Neural cell (in vitro differentiated cells): Measurements from ENCODE around the gene COBLL1. TPM values are rescaled to one million over a fixed set of nuclear protein-coding genes. Genes with fewer than 3 reads are reported as not detected.

Experiments
- H2AFZ ChIP-seq: fragments of 200-600, 300-800 bp; sonication (generic), shearing (Covaris generic); 2 replicates; pipeline ENCODE4 v1.6.0; 2014; ENCODE audit warnings: low read depth, mild to moderate bottlenecking, antibody characterized with exemption, low read length, moderate library complexity
- H3F3A ChIP-seq: fragments of 200-600 bp; shearing (Covaris generic); 2 replicates; pipeline ENCODE4 v1.6.1; 2016; ENCODE audit warnings: mild to moderate bottlenecking, moderate library complexity, mixed read lengths, antibody characterized with exemption, low read length; ENCODE audit not compliant: insufficient read depth, poor library complexity, severe bottlenecking
- H3K27ac ChIP-seq: fragments of 200-600, 300-800 bp; sonication (generic), shearing (Covaris generic); 2 replicates; pipeline ENCODE4 v1.5.1; 2014; ENCODE audit warnings: mild to moderate bottlenecking, low read length, moderate library complexity
- H3K27me3 ChIP-seq: fragments of 300-800, 200-600 bp; sonication (generic), shearing (Covaris generic); 2 replicates; pipeline ENCODE4 v1.6.0; 2014; ENCODE audit warnings: mild to moderate bottlenecking, low read depth, low read length, moderate library complexity; ENCODE audit not compliant: insufficient read depth
- H3K36me3 ChIP-seq: fragments of 300-800, 200-600 bp; sonication (generic), shearing (Covaris generic); 2 replicates; pipeline ENCODE4 v1.5.1; 2014; ENCODE audit warnings: mild to moderate bottlenecking, antibody characterized with exemption, low read length, moderate library complexity; ENCODE audit not compliant: insufficient read depth
- H3K4me2 ChIP-seq: fragments of 300-800, 200-600 bp; sonication (generic), shearing (Covaris generic); 2 replicates; pipeline ENCODE4 v1.6.0; 2014; ENCODE audit warnings: mild to moderate bottlenecking, low read length
- H3K4me3 ChIP-seq: fragments of 300-800, 200-600 bp; sonication (generic), shearing (Covaris generic); 2 replicates; pipeline ENCODE4 v1.5.1; 2014; ENCODE audit warnings: mild to moderate bottlenecking, low read length, moderate library complexity
- H3K79me2 ChIP-seq: fragments of 200-600 bp; shearing (Covaris generic); replicated peaks from 2 replicates; pipeline ENCODE4 v1.6.0; 2014; ENCODE audit warnings: mild to moderate bottlenecking, low read length, moderate library complexity; ENCODE audit not compliant: insufficient read depth
- H3K9ac ChIP-seq: fragments of 300-800, 200-600 bp; sonication (generic), shearing (Covaris generic); 2 replicates; pipeline ENCODE4 v1.6.1; 2016; ENCODE audit warnings: mild to moderate bottlenecking, low read length, mixed read lengths
- H3K9me2 ChIP-seq: fragments of 200-600 bp; shearing (Covaris generic); 2 replicates; pipeline ENCODE4 v1.6.1; 2016; ENCODE audit warnings: mild to moderate bottlenecking, low read length, mixed read lengths; ENCODE audit not compliant: insufficient read depth
- H3K9me3 ChIP-seq: fragments of 200-600, 300-800 bp; sonication (generic), shearing (Covaris generic); 2 replicates; pipeline ENCODE4 v1.6.1; 2016; ENCODE audit warnings: mild to moderate bottlenecking, mixed run types, low read length, moderate library complexity, mixed read lengths
- H4K20me1 ChIP-seq: fragments of 200-600 bp; shearing (Covaris generic); 2 replicates; pipeline ENCODE4 v1.6.1; 2016; ENCODE audit warnings: mild to moderate bottlenecking, mixed run types; ENCODE audit not compliant: insufficient read depth
- EP300 ChIP-seq: fragments of 450-650 bp; conservative IDR thresholded peaks from 2 replicates; pipeline ENCODE4 v1.6.1; 2014; ENCODE audit warnings: antibody characterized with exemption, mild to moderate bottlenecking, moderate library complexity; ENCODE audit not compliant: poor library complexity, severe bottlenecking
- EZH2 ChIP-seq: fragments of 200-600, 300-800 bp; shearing (Covaris generic), sonication (generic); IDR thresholded peaks from 2 replicates; pipeline ENCODE4 v1.6.1; 2014; ENCODE audit warnings: antibody characterized with exemption, low read length, borderline replicate concordance, mild to moderate bottlenecking; ENCODE audit not compliant: insufficient read depth, poor library complexity, severe bottlenecking
- MXI1 ChIP-seq: fragments of 450-650 bp; conservative IDR thresholded peaks from 2 replicates; pipeline ENCODE4 v1.6.1; 2014; ENCODE audit warnings: antibody characterized with exemption, mild to moderate bottlenecking; ENCODE audit not compliant: poor library complexity, severe bottlenecking
- POLR2AphosphoS5 ChIP-seq: IDR thresholded peaks from 2 replicates; pipeline ENCODE4 v1.6.1; 2012
- RAD21 ChIP-seq: fragments of 450-650 bp; conservative IDR thresholded peaks from 2 replicates; pipeline ENCODE4 v1.6.1; 2014; ENCODE audit warnings: antibody characterized with exemption, mild to moderate bottlenecking, moderate library complexity
- SMC3 ChIP-seq: fragments of 450-650 bp; conservative IDR thresholded peaks from 2 replicates; pipeline ENCODE4 v1.6.1; 2014; ENCODE audit warnings: antibody characterized with exemption, mild to moderate bottlenecking, moderate library complexity; ENCODE audit not compliant: poor library complexity
- TAF1 ChIP-seq: IDR thresholded peaks from 2 replicates; pipeline ENCODE4 v1.6.1; 2012; ENCODE audit warnings: low read depth
- polyA plus RNA-seq: library from polyadenylated mRNA; depleted of rRNA; stranded (reverse); fragments of >200 nt; gene quantifications from 2 replicates; pipeline ENCODE4 v1.2.3, GENCODE V29; 2014
- TF ChIP-seq, protein P1 (sequence below): fragments of 450-650 bp; IDR thresholded peaks from 2 replicates; pipeline ENCODE4 v1.5.1; 2014; ENCODE audit warnings: antibody characterized with exemption, mild to moderate bottlenecking, moderate library complexity; ENCODE audit not compliant: poor library complexity, severe bottlenecking
- TF ChIP-seq, protein P2 (sequence below): IDR thresholded peaks from 2 replicates; pipeline ENCODE4 v1.6.1; 2012; ENCODE audit warnings: borderline replicate concordance

COBLL1 gene
- polyA plus RNA-seq, 1 donor from 2014 or later = 0.11 TPM

DNA sequence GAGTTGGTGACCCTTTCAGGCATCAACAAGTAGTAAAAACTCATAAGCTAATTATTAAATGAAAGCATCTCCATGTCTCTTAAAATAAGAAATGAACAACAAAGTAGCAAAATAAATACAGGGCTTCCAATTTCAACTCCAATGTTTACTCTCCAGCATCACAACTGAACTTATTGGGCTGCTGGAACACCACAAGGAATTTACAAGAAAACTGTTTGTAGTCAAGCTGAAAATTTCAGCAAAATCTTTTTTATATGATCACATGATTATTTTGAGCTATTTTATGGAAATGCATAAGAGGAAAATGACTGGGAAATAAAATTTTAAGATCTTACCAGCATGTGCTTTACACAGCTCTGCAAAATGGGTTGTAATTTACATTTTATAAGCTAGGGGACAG, 28.1 kb downstream of the COBLL1 start:
- Histone ChIP-seq H2AFZ (no peak overlapping the region), H3K27ac (no peak overlapping the region), H3K36me3 (no peaks in the 10 kb centered on the region), H3K4me2 (no peak overlapping the region), H3K4me3 (no peak overlapping the region), H3K9me3 (no peaks in the 10 kb centered on the region), H3K27me3 (no peaks in the 10 kb centered on the region), H4K20me1 (no peaks in the 10 kb centered on the region), H3K9me2 (no peaks in the 10 kb centered on the region), H3K9ac (no peak overlapping the region), H3F3A (no peaks in the 10 kb centered on the region), H3K79me2 (no peaks in the 10 kb centered on the region)
- TF ChIP-seq RAD21 (no peak), TAF1 (no peak), EP300 (no peak), MXI1 (no peak), EZH2 (no peak), POLR2AphosphoS5 (no peak), SMC3 (no peak)
- TF ChIP-seq, protein P1, sequence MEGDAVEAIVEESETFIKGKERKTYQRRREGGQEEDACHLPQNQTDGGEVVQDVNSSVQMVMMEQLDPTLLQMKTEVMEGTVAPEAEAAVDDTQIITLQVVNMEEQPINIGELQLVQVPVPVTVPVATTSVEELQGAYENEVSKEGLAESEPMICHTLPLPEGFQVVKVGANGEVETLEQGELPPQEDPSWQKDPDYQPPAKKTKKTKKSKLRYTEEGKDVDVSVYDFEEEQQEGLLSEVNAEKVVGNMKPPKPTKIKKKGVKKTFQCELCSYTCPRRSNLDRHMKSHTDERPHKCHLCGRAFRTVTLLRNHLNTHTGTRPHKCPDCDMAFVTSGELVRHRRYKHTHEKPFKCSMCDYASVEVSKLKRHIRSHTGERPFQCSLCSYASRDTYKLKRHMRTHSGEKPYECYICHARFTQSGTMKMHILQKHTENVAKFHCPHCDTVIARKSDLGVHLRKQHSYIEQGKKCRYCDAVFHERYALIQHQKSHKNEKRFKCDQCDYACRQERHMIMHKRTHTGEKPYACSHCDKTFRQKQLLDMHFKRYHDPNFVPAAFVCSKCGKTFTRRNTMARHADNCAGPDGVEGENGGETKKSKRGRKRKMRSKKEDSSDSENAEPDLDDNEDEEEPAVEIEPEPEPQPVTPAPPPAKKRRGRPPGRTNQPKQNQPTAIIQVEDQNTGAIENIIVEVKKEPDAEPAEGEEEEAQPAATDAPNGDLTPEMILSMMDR = no peak
- TF ChIP-seq, protein P2, sequence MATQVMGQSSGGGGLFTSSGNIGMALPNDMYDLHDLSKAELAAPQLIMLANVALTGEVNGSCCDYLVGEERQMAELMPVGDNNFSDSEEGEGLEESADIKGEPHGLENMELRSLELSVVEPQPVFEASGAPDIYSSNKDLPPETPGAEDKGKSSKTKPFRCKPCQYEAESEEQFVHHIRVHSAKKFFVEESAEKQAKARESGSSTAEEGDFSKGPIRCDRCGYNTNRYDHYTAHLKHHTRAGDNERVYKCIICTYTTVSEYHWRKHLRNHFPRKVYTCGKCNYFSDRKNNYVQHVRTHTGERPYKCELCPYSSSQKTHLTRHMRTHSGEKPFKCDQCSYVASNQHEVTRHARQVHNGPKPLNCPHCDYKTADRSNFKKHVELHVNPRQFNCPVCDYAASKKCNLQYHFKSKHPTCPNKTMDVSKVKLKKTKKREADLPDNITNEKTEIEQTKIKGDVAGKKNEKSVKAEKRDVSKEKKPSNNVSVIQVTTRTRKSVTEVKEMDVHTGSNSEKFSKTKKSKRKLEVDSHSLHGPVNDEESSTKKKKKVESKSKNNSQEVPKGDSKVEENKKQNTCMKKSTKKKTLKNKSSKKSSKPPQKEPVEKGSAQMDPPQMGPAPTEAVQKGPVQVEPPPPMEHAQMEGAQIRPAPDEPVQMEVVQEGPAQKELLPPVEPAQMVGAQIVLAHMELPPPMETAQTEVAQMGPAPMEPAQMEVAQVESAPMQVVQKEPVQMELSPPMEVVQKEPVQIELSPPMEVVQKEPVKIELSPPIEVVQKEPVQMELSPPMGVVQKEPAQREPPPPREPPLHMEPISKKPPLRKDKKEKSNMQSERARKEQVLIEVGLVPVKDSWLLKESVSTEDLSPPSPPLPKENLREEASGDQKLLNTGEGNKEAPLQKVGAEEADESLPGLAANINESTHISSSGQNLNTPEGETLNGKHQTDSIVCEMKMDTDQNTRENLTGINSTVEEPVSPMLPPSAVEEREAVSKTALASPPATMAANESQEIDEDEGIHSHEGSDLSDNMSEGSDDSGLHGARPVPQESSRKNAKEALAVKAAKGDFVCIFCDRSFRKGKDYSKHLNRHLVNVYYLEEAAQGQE = no peak

DNA sequence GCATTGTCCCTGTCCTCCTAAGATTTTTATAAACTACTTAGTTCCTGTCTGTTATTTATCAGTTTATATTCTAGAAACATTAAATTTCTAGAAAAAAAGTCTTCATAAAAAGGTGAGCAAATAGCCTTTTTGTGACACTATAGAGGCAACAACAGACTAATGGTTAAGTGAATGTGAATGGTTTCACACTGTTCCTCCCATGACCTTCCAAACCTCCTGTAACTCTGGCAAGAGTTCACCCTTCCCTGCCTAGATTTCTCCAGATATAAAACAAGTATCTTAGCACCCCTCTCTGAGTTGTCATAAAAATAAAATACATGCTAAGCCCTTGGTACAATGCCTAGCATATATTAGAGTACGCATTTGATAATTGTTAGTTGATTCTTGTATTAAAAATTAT, 29.2 kb downstream of the COBLL1 start:
- H3K27me3 ChIP-seq = no peaks in the 10 kb centered on the region
- no peaks in the 10 kb centered on the region for H4K20me1 ChIP-seq
- H2AFZ ChIP-seq = no peak overlapping the region
- no peak overlapping the region for H3K4me3 ChIP-seq
- H3K4me2 ChIP-seq = no peak overlapping the region
- TF ChIP-seq, protein P1 = no peak
- TF ChIP-seq, protein P2 = no peak
- TF ChIP-seq POLR2AphosphoS5 = no peak
- TF ChIP-seq EZH2 = no peak
- TF ChIP-seq RAD21 = no peak
- TF ChIP-seq EP300 = no peak
- TF ChIP-seq SMC3 = no peak
- H3K9me2 ChIP-seq = no peaks in the 10 kb centered on the region
- no peak overlapping the region for H3K27ac ChIP-seq
- no peaks in the 10 kb centered on the region for H3K9me3 ChIP-seq
- H3K9ac ChIP-seq = no peak overlapping the region
- H3K79me2 ChIP-seq = no peaks in the 10 kb centered on the region
- H3F3A ChIP-seq = no peaks in the 10 kb centered on the region
- no peaks in the 10 kb centered on the region for H3K36me3 ChIP-seq
